Activated naive CD4-positive, alpha-beta T cell treated with Interleukin-2 at 50 U/mL for 16 hours (primary cell): Measurements from ENCODE around the gene TNFAIP8L1.
A peak's percentile ranks its signal among the peaks of the same experiment; 100 is the strongest.

Experiments
- DNase-seq: peaks from one replicate; pipeline ENCODE4 v3.0.0-alpha.2; 2020

Gene TNFAIP8L1

GRCh38 chr19:4613254-4613751 is 26.0 kb upstream of the TNFAIP8L1 start:
- no peak for DNase-seq

GRCh38 chr19:4618019-4618418 is 21.3 kb upstream of the TNFAIP8L1 start:
- DNase-seq = no peak

- DNase-seq = no peak
These were observed 19.5 kb upstream of the TNFAIP8L1 start for GRCh38 chr19:4619668-4620294.

GRCh38 chr19:4620675-4621074 is 18.6 kb upstream of the TNFAIP8L1 start:
- DNase-seq = no peak

- DNase-seq = no peak
These were observed 16.5 kb upstream of the TNFAIP8L1 start for GRCh38 chr19:4622695-4623421.

- no peak for DNase-seq
These were observed 15.0 kb upstream of the TNFAIP8L1 start for GRCh38 chr19:4624301-4624700.

- DNase-seq = no peak
These were observed 14.5 kb upstream of the TNFAIP8L1 start for GRCh38 chr19:4624733-4625362.

GRCh38 chr19:4633140-4633967 is 6.0 kb upstream of the TNFAIP8L1 start:
- DNase-seq = peak; percentile 54

GRCh38 chr19:4635754-4636116 is 3.6 kb upstream of the TNFAIP8L1 start:
- DNase-seq = no peak

GRCh38 chr19:4636151-4636717 is 3.1 kb upstream of the TNFAIP8L1 start:
- peak; percentile 80 for DNase-seq

- DNase-seq = no peak
These were observed 2.6 kb upstream of the TNFAIP8L1 start for GRCh38 chr19:4636761-4637160.

GRCh38 chr19:4638317-4638716 is 999 bp upstream of the TNFAIP8L1 start:
- DNase-seq = no peak

GRCh38 chr19:4639531-4640246 is 373 bp downstream of the TNFAIP8L1 start:
- DNase-seq = no peak

- DNase-seq = no peak
These were observed 1.1 kb downstream of the TNFAIP8L1 start for GRCh38 chr19:4640247-4641000.

- DNase-seq = no peak
These were observed 1.8 kb downstream of the TNFAIP8L1 start for GRCh38 chr19:4641132-4641531.

GRCh38 chr19:4642625-4643024 is 3.3 kb downstream of the TNFAIP8L1 start:
- no peak for DNase-seq

GRCh38 chr19:4645718-4646117 is 6.4 kb downstream of the TNFAIP8L1 start:
- DNase-seq = no peak

GRCh38 chr19:4647676-4648644 is 8.6 kb downstream of the TNFAIP8L1 start:
- DNase-seq = no peak

GRCh38 chr19:4649392-4650047 is 10.2 kb downstream of the TNFAIP8L1 start:
- no peak for DNase-seq

GRCh38 chr19:4650159-4650558 is 10.8 kb downstream of the TNFAIP8L1 start:
- no peak for DNase-seq
